ENCODE data around the gene ARMC9.

DNA sequence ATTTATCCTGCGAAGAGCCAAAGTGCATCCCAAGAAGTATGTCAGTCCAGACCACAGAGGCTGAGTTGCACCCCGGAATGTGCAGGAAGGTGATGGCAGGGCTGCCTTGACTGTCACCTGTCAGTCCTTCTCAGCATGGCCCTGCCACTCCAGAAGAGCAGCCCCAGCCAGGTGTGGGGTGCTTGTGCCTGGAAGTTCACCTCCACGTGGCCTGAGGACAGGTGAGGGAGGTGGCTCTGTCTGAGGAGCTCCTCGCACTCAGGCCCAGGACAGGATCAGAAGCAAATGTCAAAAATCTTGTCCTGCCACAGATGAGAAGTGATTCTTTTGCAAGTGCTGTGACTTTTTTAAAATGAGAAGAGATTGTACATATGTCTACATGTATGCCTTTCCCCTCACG, 165.6 kb downstream of the ARMC9 start:
- no peak for TF ChIP-seq CTCF (IDR thresholded peaks at IDR 0.05)
- TF ChIP-seq POLR2A (IDR thresholded peaks at IDR 0.05): no peak

All from uterus (tissue), 2 donors.